AG09309 (cell line): ENCODE results near the gene GREB1.

ENCODE experiments used
- DNase-seq: peaks from one replicate; pipeline ENCODE4 v3.0.0-alpha.2; 2010; ENCODE audit warnings: low read depth
- H3K4me3 ChIP-seq: 2 replicates; pipeline ENCODE4 v1.5.1; 2011; ENCODE audit warnings: mild to moderate bottlenecking, low read depth, low read length, moderate library complexity; ENCODE audit not compliant: control insufficient read depth
- TF ChIP-seq, protein P1 (sequence below): IDR thresholded peaks from 2 replicates; pipeline ENCODE4 v1.5.1; 2011; ENCODE audit warnings: mild to moderate bottlenecking, low read depth, low read length, inconsistent platforms; ENCODE audit not compliant: insufficient read depth, control insufficient read depth; ENCODE audit errors: missing control alignments

Gene GREB1

DNA sequence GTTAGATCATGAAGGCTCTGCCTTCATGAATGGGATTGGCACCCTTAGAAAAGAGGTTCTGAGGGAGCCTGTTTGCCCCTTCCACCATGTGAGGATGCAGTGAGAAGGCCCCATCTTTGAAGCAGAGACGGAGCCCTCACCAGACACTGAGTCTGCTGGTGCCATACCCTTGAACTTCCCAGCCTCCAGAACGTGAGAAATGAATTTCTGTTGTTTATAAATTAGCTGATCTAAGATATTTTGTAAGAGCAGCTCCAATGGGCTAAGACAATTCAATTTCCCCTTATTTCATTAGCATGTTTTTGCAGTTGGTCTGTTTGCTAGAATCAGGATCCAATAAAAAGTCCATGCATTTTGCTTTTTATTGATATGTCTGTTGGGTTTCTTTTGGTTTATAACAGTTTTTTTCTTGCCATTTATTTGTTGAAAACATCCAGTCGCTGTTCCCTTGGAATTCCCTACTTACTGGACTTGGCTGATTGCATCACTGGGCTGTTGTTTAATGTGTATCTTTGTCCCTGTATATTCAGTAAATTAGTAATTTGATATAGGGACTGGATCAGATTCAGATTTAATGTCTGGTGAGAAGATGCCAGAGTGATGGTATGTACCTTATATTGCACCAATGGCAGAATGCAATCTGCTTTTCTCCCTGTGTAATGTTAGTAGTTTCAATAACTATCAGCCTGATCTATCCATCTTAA lies 24.0 kb upstream of the GREB1 start:
- TF ChIP-seq, protein P1, sequence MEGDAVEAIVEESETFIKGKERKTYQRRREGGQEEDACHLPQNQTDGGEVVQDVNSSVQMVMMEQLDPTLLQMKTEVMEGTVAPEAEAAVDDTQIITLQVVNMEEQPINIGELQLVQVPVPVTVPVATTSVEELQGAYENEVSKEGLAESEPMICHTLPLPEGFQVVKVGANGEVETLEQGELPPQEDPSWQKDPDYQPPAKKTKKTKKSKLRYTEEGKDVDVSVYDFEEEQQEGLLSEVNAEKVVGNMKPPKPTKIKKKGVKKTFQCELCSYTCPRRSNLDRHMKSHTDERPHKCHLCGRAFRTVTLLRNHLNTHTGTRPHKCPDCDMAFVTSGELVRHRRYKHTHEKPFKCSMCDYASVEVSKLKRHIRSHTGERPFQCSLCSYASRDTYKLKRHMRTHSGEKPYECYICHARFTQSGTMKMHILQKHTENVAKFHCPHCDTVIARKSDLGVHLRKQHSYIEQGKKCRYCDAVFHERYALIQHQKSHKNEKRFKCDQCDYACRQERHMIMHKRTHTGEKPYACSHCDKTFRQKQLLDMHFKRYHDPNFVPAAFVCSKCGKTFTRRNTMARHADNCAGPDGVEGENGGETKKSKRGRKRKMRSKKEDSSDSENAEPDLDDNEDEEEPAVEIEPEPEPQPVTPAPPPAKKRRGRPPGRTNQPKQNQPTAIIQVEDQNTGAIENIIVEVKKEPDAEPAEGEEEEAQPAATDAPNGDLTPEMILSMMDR = no peak
- DNase-seq = no peak
- no peak overlapping the region for H3K4me3 ChIP-seq

DNA sequence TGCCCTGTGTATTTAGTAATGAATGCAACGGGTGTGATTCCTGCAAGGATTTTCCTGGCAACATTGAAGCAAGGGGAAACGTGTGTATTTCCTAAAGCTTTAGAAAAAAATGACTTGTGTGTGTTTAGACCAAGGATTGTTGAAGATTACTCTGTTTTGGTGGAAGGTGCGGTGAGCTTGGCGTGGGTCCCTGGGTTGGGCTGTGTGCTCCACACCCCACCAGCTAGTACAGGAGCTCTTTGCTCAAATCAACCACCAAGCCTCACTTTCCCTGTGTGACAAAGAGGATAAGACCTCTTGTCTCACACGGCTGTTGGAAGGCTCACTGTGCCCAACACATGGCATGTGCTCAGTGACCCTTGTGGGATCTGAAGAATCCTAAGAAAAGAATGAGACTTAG lies 21.4 kb upstream of the GREB1 start:
- H3K4me3 ChIP-seq = no peak overlapping the region
- DNase-seq = no peak
- TF ChIP-seq, protein P1 = no peak

DNA sequence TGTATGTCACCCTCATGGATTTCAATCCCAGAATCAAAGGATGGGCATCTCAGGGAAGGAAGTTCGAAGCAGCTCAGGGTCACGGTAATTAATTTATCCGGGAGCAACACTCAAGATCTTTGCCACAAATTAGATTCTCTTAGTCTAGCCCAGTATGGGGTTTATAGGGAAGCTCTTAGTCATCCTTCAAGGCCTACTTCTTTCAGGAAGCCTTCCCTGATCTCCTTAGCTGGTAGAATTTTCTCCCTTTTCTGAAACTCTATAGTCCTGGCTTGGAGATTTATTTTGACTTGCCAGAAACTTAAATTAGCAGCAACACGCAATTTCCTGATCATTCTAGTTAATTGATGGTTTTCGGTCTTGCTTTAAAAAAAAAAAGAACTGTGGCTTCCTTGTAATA lies 20.5 kb upstream of the GREB1 start:
- no peak overlapping the region for H3K4me3 ChIP-seq
- TF ChIP-seq, protein P1 = no peak
- DNase-seq = no peak

DNA sequence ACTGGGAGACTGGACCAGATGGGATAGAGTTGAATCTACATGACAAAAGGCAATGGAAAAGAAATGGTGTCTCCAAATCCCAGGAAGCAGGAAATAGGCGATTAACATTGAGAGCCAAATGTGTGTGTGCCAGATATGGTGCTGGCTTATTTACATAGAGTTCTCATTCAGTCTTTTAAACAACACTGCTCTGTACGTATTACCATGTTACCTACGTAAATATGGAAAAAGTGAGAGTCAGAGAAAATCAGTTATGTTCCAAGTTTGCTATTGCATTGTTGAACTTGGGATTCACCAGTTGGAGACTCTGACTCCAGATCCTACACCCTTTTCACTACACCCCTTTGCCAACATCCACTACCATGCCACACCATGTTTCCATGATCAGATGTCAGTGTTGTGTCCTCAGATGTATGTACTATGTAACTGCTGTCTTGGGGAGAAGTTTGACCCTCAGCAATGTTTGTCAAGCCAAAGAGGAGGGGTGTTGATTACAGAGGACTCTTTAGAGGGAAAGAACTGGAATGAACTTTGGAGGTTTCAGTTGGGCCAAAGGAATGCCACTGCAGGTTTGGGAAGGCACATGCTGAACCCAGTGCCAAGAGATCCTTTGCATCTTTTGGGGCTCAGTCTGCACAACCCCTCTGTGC lies 19.6 kb upstream of the GREB1 start:
- no peak overlapping the region for H3K4me3 ChIP-seq
- TF ChIP-seq, protein P1 = no peak
- no peak for DNase-seq

DNA sequence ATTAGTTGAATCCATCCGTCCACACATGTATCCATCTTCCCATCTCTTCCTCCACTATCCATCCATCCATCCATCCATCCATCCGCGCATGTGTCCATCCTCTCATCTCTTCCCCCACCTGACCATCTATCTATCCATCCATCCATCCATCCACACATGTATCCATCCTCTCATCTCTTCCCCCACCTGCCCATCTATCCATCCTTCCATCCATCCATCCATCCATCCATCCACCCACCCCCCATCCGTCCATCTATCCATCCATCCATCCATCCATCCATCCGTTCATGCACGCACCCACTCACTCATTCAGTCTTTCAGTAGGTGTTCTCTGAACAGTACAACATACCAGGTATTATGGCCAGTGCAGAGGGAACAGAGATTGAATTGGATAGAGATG lies 18.9 kb upstream of the GREB1 start:
- no peak for DNase-seq
- no peak overlapping the region for H3K4me3 ChIP-seq
- TF ChIP-seq, protein P1 = no peak

DNA sequence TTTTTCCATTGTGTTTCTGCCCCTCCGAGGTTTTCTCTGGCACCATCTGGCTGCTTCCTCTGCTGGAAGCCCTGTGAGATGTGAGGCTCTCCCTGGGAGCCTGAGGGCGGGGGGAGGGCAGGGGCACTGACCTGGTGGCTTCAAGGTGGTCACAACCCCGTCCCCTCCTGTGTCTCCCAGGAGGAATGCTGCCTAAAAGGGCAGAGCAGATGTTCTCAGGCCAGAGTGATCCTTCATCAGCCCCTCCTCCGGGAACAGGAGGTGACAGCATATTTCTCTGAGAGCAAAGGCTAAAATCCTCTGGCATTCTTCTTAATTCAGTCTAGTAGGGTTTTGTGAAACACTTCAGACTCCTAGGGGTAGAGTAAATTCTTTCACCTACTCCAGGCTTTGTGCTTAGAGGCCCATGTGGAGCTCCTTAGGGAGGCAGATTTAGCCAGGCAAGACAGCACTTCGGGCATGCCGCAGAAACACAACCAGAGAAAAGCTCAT lies 18.3 kb upstream of the GREB1 start:
- DNase-seq = no peak
- H3K4me3 ChIP-seq = no peak overlapping the region

More for the DNA sequence above, 18.3 kb upstream of the GREB1 start:
- TF ChIP-seq, protein P1 = no peak
